HT-29 (cell line): ENCODE measurements around the gene ACTR2. TPM values are rescaled to one million over a fixed set of nuclear protein-coding genes. Genes with fewer than 3 reads are reported as not detected.
"Not testable (repeated sequence)": the region's sequence is repeated elsewhere in the genome, so short reads cannot be mapped to it uniquely, and the experiment has no call there.

ENCODE experiments used
- DNase-seq: peaks from one replicate; pipeline ENCODE4 v3.0.0-alpha.2; 2015; ENCODE audit warnings: low spot score
- total RNA-seq: library from RNA; depleted of rRNA; stranded (reverse); fragments of >200 nt; shearing (Covaris generic); gene quantifications from 2 replicates; pipeline ENCODE4 v1.2.3, GENCODE V29; 2014; rRNA removed

The ACTR2 gene
- total RNA-seq, 1 experiment from 2014 or later: 33.6 TPM

- no peak for DNase-seq
Observed at GRCh38 chr2:65313126-65313953, 85.7 kb downstream of the ACTR2 start.

- no peak for DNase-seq
Observed at GRCh38 chr2:65313954-65314256, 86.3 kb downstream of the ACTR2 start.

GRCh38 chr2:65314801-65315441 lies 87.3 kb downstream of the ACTR2 start:
- no peak for DNase-seq

- DNase-seq: no peak
Observed at GRCh38 chr2:65316072-65316471, 88.4 kb downstream of the ACTR2 start.

GRCh38 chr2:65317351-65317750 lies 89.7 kb downstream of the ACTR2 start:
- not testable (repeated sequence) for DNase-seq

GRCh38 chr2:65317841-65318240 lies 90.2 kb downstream of the ACTR2 start:
- DNase-seq: no peak

GRCh38 chr2:65319072-65319673 lies 91.5 kb downstream of the ACTR2 start:
- DNase-seq: no peak

GRCh38 chr2:65319674-65320041 lies 92.0 kb downstream of the ACTR2 start:
- DNase-seq: no peak

GRCh38 chr2:65320042-65320725 lies 92.6 kb downstream of the ACTR2 start:
- DNase-seq: peak; percentile 74

Other genes starting within 250 kb of the ACTR2 start
- 7.9 and 8.7 TPM in 2 replicates for gene SLC1A4, start 238.4 kb upstream of the ACTR2 start, total RNA-seq
- gene CEP68, start 171.4 kb upstream of the ACTR2 start, total RNA-seq: 2.2 and 3.4 TPM in 2 replicates
- 89.5 and 97.9 TPM in 2 replicates for gene RAB1A, start 97.7 kb upstream of the ACTR2 start, total RNA-seq
- gene SPRED2, start 204.8 kb downstream of the ACTR2 start, total RNA-seq: 18.1 and 20.1 TPM in 2 replicates